Measurements from ENCODE around the gene PLEKHA1.

The PLEKHA1 gene

GRCh38 chr10:122424059-122424458, 49.6 kb downstream of the PLEKHA1 start:
- no peak for DNase-seq

GRCh38 chr10:122426829-122427228, 52.3 kb downstream of the PLEKHA1 start:
- no peak for DNase-seq

- no peak for DNase-seq
These were observed 52.8 kb downstream of the PLEKHA1 start for GRCh38 chr10:122427280-122427679.

GRCh38 chr10:122435212-122435827, 60.8 kb downstream of the PLEKHA1 start:
- DNase-seq: peak; percentile 47

- DNase-seq: no peak
These were observed 67.5 kb downstream of the PLEKHA1 start for GRCh38 chr10:122441961-122442360.

GRCh38 chr10:122445469-122445868, 71.0 kb downstream of the PLEKHA1 start:
- DNase-seq: no peak

GRCh38 chr10:122445904-122446303, 71.4 kb downstream of the PLEKHA1 start:
- no peak for DNase-seq

GRCh38 chr10:122446668-122447423, 72.3 kb downstream of the PLEKHA1 start:
- DNase-seq: no peak

GRCh38 chr10:122448600-122448999, 74.1 kb downstream of the PLEKHA1 start:
- DNase-seq: no peak

GRCh38 chr10:122449153-122449552, 74.6 kb downstream of the PLEKHA1 start:
- DNase-seq: no peak

- DNase-seq: no peak
These were observed 76.0 kb downstream of the PLEKHA1 start for GRCh38 chr10:122450353-122450990.

GRCh38 chr10:122454071-122454470, 79.6 kb downstream of the PLEKHA1 start:
- DNase-seq: no peak

GRCh38 chr10:122454603-122455080, 80.1 kb downstream of the PLEKHA1 start, which contains the start of gene ARMS2:
TSS of gene ARMS2 (plus strand) at chr10:122454653. CDS start at chr10:122454728, 75 bp downstream.
- DNase-seq: no peak

- DNase-seq: no peak
These were observed 81.0 kb downstream of the PLEKHA1 start for GRCh38 chr10:122455376-122456079.

GRCh38 chr10:122457934-122458333, 83.4 kb downstream of the PLEKHA1 start:
- DNase-seq: no peak

GRCh38 chr10:122458693-122459092, 84.2 kb downstream of the PLEKHA1 start:
- no peak for DNase-seq

- no peak for DNase-seq
These were observed 85.2 kb downstream of the PLEKHA1 start for GRCh38 chr10:122459561-122460273.

- DNase-seq: no peak
These were observed 86.4 kb downstream of the PLEKHA1 start for GRCh38 chr10:122460891-122461293.

GRCh38 chr10:122461367-122461728, 86.8 kb downstream of the PLEKHA1 start, which contains the start of gene HTRA1:
TSS of gene HTRA1 (plus strand) at chr10:122461553. CDS start at chr10:122461653, 100 bp downstream.
- no peak for DNase-seq

- no peak for DNase-seq
These were observed 87.4 kb downstream of the PLEKHA1 start for GRCh38 chr10:122461729-122462532.

Measured in activated CD4-positive, alpha-beta T cell treated with anti-CD3 and anti-CD28 coated beads, Interleukin-10, Interleukin-2, amounts not matched to agents 100 ng/mL and 50 ng/mL, durations not matched to agents 16 hours and 8 hours (primary cell).